ENCODE results near the gene TSHZ2.

The TSHZ2 gene

GRCh38 chr20:53247468-53248103, 275.4 kb downstream of the TSHZ2 start:
- DNase-seq (ENCODE audit: low spot score), result no peak

GRCh38 chr20:53250456-53250855, 278.3 kb downstream of the TSHZ2 start:
- no peak for DNase-seq (ENCODE audit: low spot score)

GRCh38 chr20:53252002-53252401, 279.8 kb downstream of the TSHZ2 start:
- DNase-seq (ENCODE audit: low spot score), result no peak

- DNase-seq (ENCODE audit: low spot score), result no peak
Observed at GRCh38 chr20:53253668-53254067, 281.5 kb downstream of the TSHZ2 start.

- no peak for DNase-seq (ENCODE audit: low spot score)
Observed at GRCh38 chr20:53255102-53255710, 283.0 kb downstream of the TSHZ2 start.

- DNase-seq (ENCODE audit: low spot score), result no peak
Observed at GRCh38 chr20:53258741-53259140, 286.6 kb downstream of the TSHZ2 start.

- DNase-seq (ENCODE audit: low spot score), result no peak
Observed at GRCh38 chr20:53260168-53260567, 288.0 kb downstream of the TSHZ2 start.

- DNase-seq (ENCODE audit: low spot score), result no peak
Observed at GRCh38 chr20:53260591-53260990, 288.4 kb downstream of the TSHZ2 start.

GRCh38 chr20:53262365-53262764, 290.2 kb downstream of the TSHZ2 start:
- no peak for DNase-seq (ENCODE audit: low spot score)

GRCh38 chr20:53263554-53264438, 291.6 kb downstream of the TSHZ2 start:
- DNase-seq (ENCODE audit: low spot score), result no peak

- DNase-seq (ENCODE audit: low spot score), result no peak
Observed at GRCh38 chr20:53264604-53265003, 292.4 kb downstream of the TSHZ2 start.

GRCh38 chr20:53265304-53265875, 293.2 kb downstream of the TSHZ2 start:
- no peak for DNase-seq (ENCODE audit: low spot score)

- DNase-seq (ENCODE audit: low spot score), result no peak
Observed at GRCh38 chr20:53269380-53269779, 297.2 kb downstream of the TSHZ2 start.

GRCh38 chr20:53270792-53271375, 298.7 kb downstream of the TSHZ2 start:
- no peak for DNase-seq (ENCODE audit: low spot score)

- DNase-seq (ENCODE audit: low spot score), result no peak
Observed at GRCh38 chr20:53274365-53274764, 302.2 kb downstream of the TSHZ2 start.

GRCh38 chr20:53274807-53275206, 302.6 kb downstream of the TSHZ2 start:
- DNase-seq (ENCODE audit: low spot score), result no peak

GRCh38 chr20:53276143-53276542, 304.0 kb downstream of the TSHZ2 start:
- DNase-seq (ENCODE audit: low spot score), result no peak

- no peak for DNase-seq (ENCODE audit: low spot score)
Observed at GRCh38 chr20:53278555-53278954, 306.4 kb downstream of the TSHZ2 start.

GRCh38 chr20:53279735-53280134, 307.6 kb downstream of the TSHZ2 start:
- no peak for DNase-seq (ENCODE audit: low spot score)

- no peak for DNase-seq (ENCODE audit: low spot score)
Observed at GRCh38 chr20:53281557-53282117, 309.5 kb downstream of the TSHZ2 start.

GRCh38 chr20:53282217-53282955, 310.2 kb downstream of the TSHZ2 start:
- DNase-seq (ENCODE audit: low spot score), result no peak

Measured in SW480 (cell line).